D721Med (cell line): ENCODE results near the gene CPXM1.
"Not testable (repeated sequence)": the region's sequence is repeated elsewhere in the genome, so short reads cannot be mapped to it uniquely, and the experiment has no call there.

Experiments used
- DNase-seq: peaks from one replicate; pipeline ENCODE4 v3.0.0; 2011; ENCODE audit warnings: low spot score; ENCODE audit not compliant: insufficient read length
- FAIRE-seq: peaks from 2 replicates; lab custom pipeline; 2011; peaks lifted over from hg19 to GRCh38; lab: Jason Lieb, UNC
- CTCF ChIP-seq: IDR thresholded peaks from 2 replicates; pipeline ENCODE4 v1.5.1; 2012; ENCODE audit warnings: mild to moderate bottlenecking, control low read depth; ENCODE audit not compliant: insufficient read depth; ENCODE audit errors: missing control alignments

Gene CPXM1

DNA sequence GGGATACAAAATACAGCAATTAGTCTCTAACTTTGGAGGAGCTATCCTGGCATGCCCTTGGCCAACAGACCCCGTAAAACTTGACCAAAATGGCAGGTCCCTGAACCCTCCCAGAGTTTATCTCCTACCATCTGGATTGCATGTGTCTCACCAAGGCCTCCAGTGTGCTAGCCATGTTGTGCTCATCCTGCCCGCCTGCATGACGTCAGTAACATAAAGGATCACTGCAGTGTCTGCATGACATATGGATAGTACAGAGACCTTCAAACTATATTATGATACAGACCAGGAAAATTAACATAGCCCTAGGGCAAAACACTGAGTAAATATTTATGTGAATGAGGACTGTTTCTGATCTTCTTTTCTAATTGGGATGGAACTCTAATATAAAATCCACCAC lies 25.3 kb downstream of the CPXM1 start:
- TF ChIP-seq CTCF, result no peak
- FAIRE-seq (no peak), DNase-seq (no peak)

DNA sequence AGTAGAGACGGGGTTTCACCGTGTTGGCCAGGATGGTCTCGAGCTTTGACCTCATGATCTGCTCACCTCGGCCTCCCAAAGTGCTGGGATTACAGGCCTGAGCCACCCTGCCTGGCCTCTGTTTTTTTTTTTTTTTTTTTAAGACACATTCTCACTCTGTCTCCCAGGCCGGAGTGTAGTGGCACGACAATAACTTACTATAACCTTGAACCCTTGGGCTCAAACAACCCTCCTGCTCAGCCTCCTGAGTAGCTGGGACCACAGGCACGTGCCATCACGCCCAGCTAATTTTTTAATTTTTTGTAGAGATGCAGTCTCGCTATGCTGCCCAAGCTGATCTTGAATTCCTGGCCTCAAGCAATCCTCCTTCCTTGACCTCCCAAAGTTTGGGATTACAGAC lies 26.6 kb downstream of the CPXM1 start:
- FAIRE-seq (no peak), DNase-seq (no peak)
- no peak for TF ChIP-seq CTCF

DNA sequence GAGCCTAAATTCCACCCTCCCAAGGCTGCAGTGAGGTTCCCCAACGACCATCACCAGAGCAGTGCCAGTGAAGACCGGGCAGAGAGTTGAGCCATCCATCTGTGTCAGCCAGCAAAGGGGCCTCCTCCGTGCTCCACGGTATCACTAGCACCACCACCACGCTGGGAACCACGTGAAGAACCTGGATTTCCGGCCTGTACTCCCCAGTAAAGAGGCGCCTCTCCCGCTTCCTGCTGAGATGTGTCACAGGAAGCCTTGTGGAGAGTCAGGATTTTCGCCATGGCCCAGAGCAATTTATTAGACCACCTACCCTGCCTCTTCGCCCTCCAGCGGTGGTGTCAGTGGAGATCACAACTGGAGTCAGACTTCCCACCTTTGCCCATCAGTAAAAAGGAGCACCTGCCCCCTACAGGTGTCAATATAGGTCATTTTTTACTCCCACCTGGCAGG lies 28.8 kb downstream of the CPXM1 start:
- DNase-seq (no peak), FAIRE-seq (no peak)
- no peak for TF ChIP-seq CTCF

DNA sequence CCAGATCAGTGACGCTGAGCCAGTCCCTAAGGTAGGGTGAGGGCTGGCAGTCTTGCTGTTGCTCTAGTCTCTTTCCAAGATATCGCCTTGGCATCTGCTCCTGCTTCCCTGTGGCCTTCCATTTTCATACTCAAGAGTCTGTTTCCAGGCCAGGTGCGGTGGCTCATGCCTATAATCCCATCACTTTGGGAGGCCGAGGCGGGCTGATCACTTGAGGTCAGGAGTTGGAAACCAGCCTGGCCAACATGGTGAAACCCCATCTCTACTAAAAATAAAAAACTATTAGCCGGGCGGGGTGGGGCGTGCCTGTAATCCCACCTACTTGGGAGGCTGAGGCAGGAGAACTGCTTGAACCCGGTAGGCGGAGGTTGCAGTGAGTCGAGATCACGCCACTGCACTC lies 30.3 kb downstream of the CPXM1 start:
- FAIRE-seq, DNase-seq: not testable (repeated sequence)

GRCh38 chr20:2768632-2769015 lies 31.8 kb downstream of the CPXM1 start:
- TF ChIP-seq CTCF, result no peak
- DNase-seq (no peak), FAIRE-seq (no peak)

DNA sequence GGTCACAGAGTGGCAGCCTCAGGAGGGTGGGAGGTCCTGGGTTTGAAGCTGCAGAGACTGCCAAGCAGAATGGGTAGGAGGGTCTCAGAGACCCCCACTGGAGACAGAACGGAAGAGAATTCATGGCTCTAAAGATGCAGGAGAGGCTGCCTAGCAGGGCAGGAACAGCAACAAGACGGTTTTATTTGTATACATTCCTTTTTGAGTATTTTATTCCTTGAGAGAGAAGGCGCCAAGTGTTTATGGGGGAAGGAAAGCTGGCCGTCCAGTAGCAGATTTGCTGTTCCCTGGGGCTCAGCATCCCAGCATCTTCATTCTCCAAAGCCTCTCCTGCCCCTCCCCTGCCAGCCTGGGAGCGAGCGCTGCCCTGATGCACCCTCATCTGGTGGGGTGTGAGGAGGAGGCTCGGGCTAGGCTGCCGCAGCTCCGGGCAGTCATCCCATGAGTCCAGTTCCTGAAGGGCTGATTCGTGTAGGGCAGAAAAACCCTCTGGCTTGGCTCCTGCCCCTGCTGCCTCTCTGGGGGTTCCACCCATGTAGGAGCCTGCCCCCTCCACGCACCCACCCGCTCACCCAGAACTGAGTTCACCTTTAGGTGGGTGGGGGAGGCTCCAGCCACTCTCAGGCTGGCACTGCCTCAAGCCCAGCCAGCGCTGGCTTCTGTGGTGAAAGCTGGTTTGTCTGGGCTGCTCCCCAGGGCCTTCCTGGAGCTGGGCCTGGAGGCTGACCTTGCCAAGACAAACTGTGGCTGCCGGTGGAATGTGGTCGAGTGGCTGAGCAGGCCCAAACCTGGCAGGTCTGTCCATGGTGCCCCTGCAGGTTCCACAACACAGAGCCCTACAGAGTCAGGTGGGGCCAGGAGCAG lies 32.4 kb downstream of the CPXM1 start:
- FAIRE-seq (no peak), DNase-seq (no peak)
- no peak for TF ChIP-seq CTCF

DNA sequence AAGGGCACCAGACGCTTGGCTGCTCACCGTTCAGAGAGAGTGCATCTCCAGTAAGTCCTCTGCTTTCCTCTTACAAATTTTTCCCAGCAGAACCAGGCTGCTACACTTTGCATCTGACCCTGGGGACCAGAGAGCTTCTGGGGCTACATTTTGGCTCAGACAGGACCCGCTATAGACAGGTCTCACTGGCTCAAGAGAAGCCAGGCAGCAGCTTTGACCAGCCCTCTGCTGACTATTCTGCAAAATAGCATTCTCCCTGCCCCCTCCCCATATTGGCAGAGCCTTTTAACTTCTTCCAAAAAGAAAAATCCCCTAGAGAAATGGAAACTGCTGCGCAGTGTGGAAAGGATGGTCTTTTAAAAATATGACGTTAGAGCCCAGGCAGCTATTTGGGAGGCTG lies 37.2 kb downstream of the CPXM1 start:
- FAIRE-seq (no peak), DNase-seq (no peak)
- TF ChIP-seq CTCF, result no peak
